H54 (cell line): ENCODE measurements around the gene DLG2.

ENCODE experiments used
- DNase-seq: peaks from one replicate; pipeline ENCODE4 v3.0.0; 2011; ENCODE audit warnings: low spot score, mixed read lengths; ENCODE audit not compliant: insufficient read length
- FAIRE-seq: peaks from 3 replicates; lab custom pipeline; 2011; peaks lifted over from hg19 to GRCh38; lab: Jason Lieb, UNC
- POLR2A ChIP-seq: IDR thresholded peaks from 2 replicates; pipeline ENCODE4 v1.6.1; 2011; ENCODE audit warnings: low read depth, mild to moderate bottlenecking, low read length

DLG2 gene

GRCh38 chr11:83801799-83802198 lies 1825.3 kb downstream of the DLG2 start:
- no peak for TF ChIP-seq POLR2A
- DNase-seq (no peak), FAIRE-seq (no peak)

GRCh38 chr11:83793310-83793709 lies 1833.8 kb downstream of the DLG2 start:
- no peak for DNase-seq
- TF ChIP-seq POLR2A, result no peak
- FAIRE-seq, result no peak

GRCh38 chr11:83791557-83791956 lies 1835.6 kb downstream of the DLG2 start:
- no peak for FAIRE-seq
- TF ChIP-seq POLR2A, result no peak
- DNase-seq, result no peak

GRCh38 chr11:83785942-83786341 lies 1841.2 kb downstream of the DLG2 start:
- TF ChIP-seq POLR2A, result no peak
- no peak for FAIRE-seq

GRCh38 chr11:83784419-83784818 lies 1842.7 kb downstream of the DLG2 start:
- no peak for TF ChIP-seq POLR2A
- FAIRE-seq (no peak), DNase-seq (no peak)

More at GRCh38 chr11:83785942-83786341, 1841.2 kb downstream of the DLG2 start:
- DNase-seq, result no peak

- FAIRE-seq (no peak), DNase-seq (no peak)
- TF ChIP-seq POLR2A, result no peak
These were observed 1844.8 kb downstream of the DLG2 start for GRCh38 chr11:83782329-83782728.

GRCh38 chr11:83779876-83780275 lies 1847.3 kb downstream of the DLG2 start:
- no peak for FAIRE-seq
- DNase-seq, result no peak
- TF ChIP-seq POLR2A, result no peak

- no peak for TF ChIP-seq POLR2A
- no peak for DNase-seq
- FAIRE-seq, result no peak
These were observed 1848.5 kb downstream of the DLG2 start for GRCh38 chr11:83778596-83778995.

GRCh38 chr11:83773950-83774880 lies 1852.9 kb downstream of the DLG2 start:
- FAIRE-seq (no peak), DNase-seq (no peak)
- no peak for TF ChIP-seq POLR2A

GRCh38 chr11:83768489-83768888 lies 1858.7 kb downstream of the DLG2 start:
- DNase-seq, result no peak
- no peak for FAIRE-seq
- TF ChIP-seq POLR2A, result no peak

GRCh38 chr11:83766932-83767331 lies 1860.2 kb downstream of the DLG2 start:
- no peak for FAIRE-seq
- TF ChIP-seq POLR2A, result no peak
- no peak for DNase-seq

- FAIRE-seq (no peak), DNase-seq (no peak)
- TF ChIP-seq POLR2A, result no peak
These were observed 1862.5 kb downstream of the DLG2 start for GRCh38 chr11:83764643-83765042.

GRCh38 chr11:83760932-83761331 lies 1866.2 kb downstream of the DLG2 start:
- no peak for TF ChIP-seq POLR2A
- DNase-seq (no peak), FAIRE-seq (no peak)

GRCh38 chr11:83759148-83759547 lies 1868.0 kb downstream of the DLG2 start:
- FAIRE-seq, result no peak
- no peak for TF ChIP-seq POLR2A

GRCh38 chr11:83751041-83751440 lies 1876.1 kb downstream of the DLG2 start:
- FAIRE-seq (no peak), DNase-seq (no peak)
- TF ChIP-seq POLR2A, result no peak

More at GRCh38 chr11:83759148-83759547, 1868.0 kb downstream of the DLG2 start:
- DNase-seq, result no peak
